Upper lobe of left lung (tissue), 4 donors: Measurements from ENCODE around the gene FER1L5.

Source experiments
- CTCF ChIP-seq, 6 experiments: fragments of 450-650 bp in 4 of 6; fragments of 200-600 bp in 2 of 6; sonication (generic) in 2 of 6; IDR thresholded peaks; one replicate each; pipeline ENCODE4 v1.5.1; 2016 to 2019; ENCODE audit warnings: antibody characterized with exemption in 6 of 6
- POLR2A ChIP-seq, 4 donors: fragments of 450-650 bp; IDR thresholded peaks; one replicate each; pipeline ENCODE4 v1.5.1; 2016 to 2017; ENCODE audit warnings: antibody characterized with exemption in 4 of 4, mild to moderate bottlenecking in 2 of 4

- TF ChIP-seq CTCF (IDR thresholded peaks at IDR 0.05) (no peak), POLR2A (IDR thresholded peaks at IDR 0.05) (no peak)
These were observed 26.0 kb upstream of the FER1L5 start for GRCh38 chr2:96616535-96616934.
